T1000 (cell line): ENCODE results near the gene NPY4R2.
"Not testable (repeated sequence)": the region's sequence is repeated elsewhere in the genome, so short reads cannot be mapped to it uniquely, and the experiment has no call there.

Source experiments
- DNase-seq: peaks from one replicate; lab custom pipeline; 2025; ENCODE audit warnings: mixed read lengths; lab: John Stamatoyannopoulos, UW

NPY4R2 gene

GRCh38 chr10:47932824-47933223, 14.4 kb downstream of the NPY4R2 start:
- DNase-seq, result not testable (repeated sequence)

- not testable (repeated sequence) for DNase-seq
Observed at GRCh38 chr10:47933462-47933861, 15.0 kb downstream of the NPY4R2 start.

GRCh38 chr10:47936772-47937228, 18.3 kb downstream of the NPY4R2 start:
- DNase-seq, result not testable (repeated sequence)

GRCh38 chr10:47937634-47938033, 19.2 kb downstream of the NPY4R2 start:
- DNase-seq, result not testable (repeated sequence)

- DNase-seq, result not testable (repeated sequence)
Observed at GRCh38 chr10:47940821-47941220, 22.4 kb downstream of the NPY4R2 start.

GRCh38 chr10:47941379-47941778, 22.9 kb downstream of the NPY4R2 start:
- DNase-seq, result not testable (repeated sequence)

- DNase-seq, result not testable (repeated sequence)
Observed at GRCh38 chr10:47942351-47943019, 24.0 kb downstream of the NPY4R2 start.

- not testable (repeated sequence) for DNase-seq
Observed at GRCh38 chr10:47943328-47943727, 24.9 kb downstream of the NPY4R2 start.

- not testable (repeated sequence) for DNase-seq
Observed at GRCh38 chr10:47947424-47947823, 29.0 kb downstream of the NPY4R2 start.

- not testable (repeated sequence) for DNase-seq
Observed at GRCh38 chr10:47957158-47957557, 38.7 kb downstream of the NPY4R2 start.

- not testable (repeated sequence) for DNase-seq
Observed at GRCh38 chr10:47959677-47960076, 41.2 kb downstream of the NPY4R2 start.

- not testable (repeated sequence) for DNase-seq
Observed at GRCh38 chr10:47960699-47961098, 42.2 kb downstream of the NPY4R2 start.

GRCh38 chr10:47962785-47963184, 44.3 kb downstream of the NPY4R2 start:
- DNase-seq, result not testable (repeated sequence)

- DNase-seq, result not testable (repeated sequence)
Observed at GRCh38 chr10:47964280-47965063, 46.0 kb downstream of the NPY4R2 start.

- not testable (repeated sequence) for DNase-seq
Observed at GRCh38 chr10:47968988-47969387, 50.5 kb downstream of the NPY4R2 start.

GRCh38 chr10:47970047-47970446, 51.6 kb downstream of the NPY4R2 start:
- not testable (repeated sequence) for DNase-seq

GRCh38 chr10:47971598-47971997, 53.1 kb downstream of the NPY4R2 start:
- not testable (repeated sequence) for DNase-seq

GRCh38 chr10:47972077-47972476, 53.6 kb downstream of the NPY4R2 start:
- not testable (repeated sequence) for DNase-seq
